HEK293 (cell line): ENCODE data around the gene MISP.
A peak's percentile ranks its signal among the peaks of the same experiment; 100 is the strongest.

Experiments
- CTCF ChIA-PET: fragments of 350-600 bp; formaldehyde crosslinking; extraction: SDS; loops from one replicate; lab custom pipeline; 2021; ENCODE audit warnings: antibody characterized with exemption; lab: Yijun Ruan, JAX
- POLR2A ChIA-PET: fragments of 300-600 bp; formaldehyde crosslinking; extraction: SDS; loops from one replicate; lab custom pipeline; 2020; ENCODE audit warnings: antibody characterized with exemption, inconsistent platforms; lab: Yijun Ruan, JAX
- H3K27ac ChIP-seq: fragments of 200-500 bp; sonication (Bioruptor generic); 2 replicates; pipeline ENCODE4 v1.5.1; 2014; ENCODE audit warnings: low read depth, low read length, control low read depth, inconsistent platforms; ENCODE audit errors: extremely low read depth
- H3K36me3 ChIP-seq, 2 experiments: fragments of 200-500 bp in 1 of 2; sonication (Bioruptor generic) in 1 of 2; 1 replicate in 1 of 2; 2 replicates in 1 of 2; pipeline ENCODE4 v1.5.1; 2014 to 2017; ENCODE audit warnings: inconsistent platforms in 2 of 2, low read length in 2 of 2; ENCODE audit not compliant: control insufficient read depth in 2 of 2, insufficient read depth in 1 of 2
- H3K4me1 ChIP-seq: fragments of 200-500 bp; sonication (Bioruptor generic); 2 replicates; pipeline ENCODE4 v1.5.1; 2014; ENCODE audit warnings: mild to moderate bottlenecking, low read length, inconsistent platforms; ENCODE audit not compliant: control insufficient read depth, insufficient read depth
- H3K4me3 ChIP-seq: 2 replicates; pipeline ENCODE4 v1.5.1; 2011; ENCODE audit warnings: low read depth, mild to moderate bottlenecking, control low read depth, low read length, moderate library complexity
- H3K9me3 ChIP-seq: fragments of 200-500 bp; sonication (Bioruptor generic); 2 replicates; pipeline ENCODE4 v1.5.1; 2014; ENCODE audit warnings: low read depth, low read length, inconsistent platforms; ENCODE audit not compliant: control insufficient read depth, insufficient read depth
- GFI1B ChIP-seq: fragments of 450-650 bp; formaldehyde crosslinking; IDR thresholded peaks from 2 replicates; pipeline ENCODE4 v1.5.1; 2016; ENCODE audit warnings: missing biosample characterization, missing genetic modification characterization
- HOXD13 ChIP-seq: sonication (generic); formaldehyde crosslinking; IDR thresholded peaks from 2 replicates; pipeline ENCODE4 v1.8.0; 2022; ENCODE audit warnings: missing genetic modification reagents, borderline replicate concordance
- OSR2 ChIP-seq: fragments of 450-650 bp; formaldehyde crosslinking; IDR thresholded peaks from 2 replicates; pipeline ENCODE4 v1.5.1; 2016; ENCODE audit warnings: missing biosample characterization, missing genetic modification characterization
- SP2 ChIP-seq: fragments of 450-650 bp; formaldehyde crosslinking; IDR thresholded peaks from 2 replicates; pipeline ENCODE4 v1.5.1; 2016; ENCODE audit warnings: missing biosample characterization, missing genetic modification characterization
- TCF7L2 ChIP-seq: IDR thresholded peaks from 2 replicates; pipeline ENCODE4 v1.6.1; 2011; ENCODE audit warnings: low read depth, mild to moderate bottlenecking, inconsistent platforms, low read length, moderate library complexity, borderline replicate concordance
- YY1 ChIP-seq: fragments of 450-650 bp; formaldehyde crosslinking; IDR thresholded peaks from 2 replicates; pipeline ENCODE4 v1.5.1; 2018; ENCODE audit warnings: missing biosample characterization, missing genetic modification characterization
- ZBTB17 ChIP-seq: fragments of 450-650 bp; formaldehyde crosslinking; IDR thresholded peaks from 2 replicates; pipeline ENCODE4 v1.5.1; 2016; ENCODE audit warnings: missing biosample characterization, missing genetic modification characterization
- ZBTB8A ChIP-seq: fragments of 450-650 bp; formaldehyde crosslinking; IDR thresholded peaks from 2 replicates; pipeline ENCODE4 v1.5.1; 2016; ENCODE audit warnings: missing biosample characterization, missing genetic modification characterization
- ZNF48 ChIP-seq: fragments of 450-650 bp; formaldehyde crosslinking; IDR thresholded peaks from 2 replicates; pipeline ENCODE4 v1.5.1; 2016; ENCODE audit warnings: missing biosample characterization, missing genetic modification characterization
- ZSCAN30 ChIP-seq: fragments of 450-650 bp; IDR thresholded peaks from 2 replicates; pipeline ENCODE4 v1.5.1; 2018; ENCODE audit warnings: missing biosample characterization, mild to moderate bottlenecking, missing genetic modification characterization, moderate library complexity
- TF ChIP-seq, protein P1 (sequence below): fragments of 450-650 bp; formaldehyde crosslinking; optimal IDR thresholded peaks from 2 replicates; pipeline ENCODE3; 2016; ENCODE audit warnings: missing biosample characterization, mild to moderate bottlenecking, missing genetic modification characterization
- TF ChIP-seq, protein P2 (sequence below): fragments of 450-650 bp; formaldehyde crosslinking; IDR thresholded peaks from 2 replicates; pipeline ENCODE4 v1.5.1; 2017; ENCODE audit warnings: missing biosample characterization, missing genetic modification characterization
- TF ChIP-seq, protein P3 (sequence below): fragments of 450-650 bp; formaldehyde crosslinking; IDR thresholded peaks from 2 replicates; pipeline ENCODE4 v1.5.0; 2017; ENCODE audit warnings: missing biosample characterization, missing genetic modification characterization, borderline replicate concordance
- TF ChIP-seq, protein P4 (sequence below): fragments of 450-650 bp; formaldehyde crosslinking; IDR thresholded peaks from 2 replicates; pipeline ENCODE4 v1.5.1; 2016; ENCODE audit warnings: missing biosample characterization, missing genetic modification characterization

The MISP gene

DNA sequence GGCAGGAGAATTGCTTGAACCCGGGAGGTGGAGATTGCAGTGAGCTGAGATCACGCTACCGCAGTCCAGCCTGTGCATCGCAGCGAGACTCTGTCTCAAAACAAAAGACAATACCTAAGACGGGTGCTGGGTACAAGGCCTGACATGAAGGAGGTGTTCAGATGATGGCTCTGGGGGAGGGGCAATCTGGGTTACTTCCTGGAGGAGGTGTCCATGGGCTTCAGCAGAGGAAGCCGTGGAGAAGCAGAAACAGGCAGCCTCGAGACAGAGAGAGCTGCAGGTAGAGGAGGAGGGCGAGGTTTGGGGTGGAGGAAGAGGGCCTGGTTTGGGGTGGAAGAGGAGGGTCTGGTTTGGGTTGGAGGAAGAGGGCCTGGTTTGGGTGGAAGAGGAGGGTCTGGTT lies 3.6 kb downstream of the MISP start:
- Histone ChIP-seq H3K36me3 (no peaks in the 10 kb centered on the region), H3K4me3 (no peak overlapping the region), H3K4me1 (no peaks in the 10 kb centered on the region), H3K27ac (no peak overlapping the region), H3K9me3 (no peaks in the 10 kb centered on the region)
- ChIA-PET POLR2A (no interaction called here), CTCF (no interaction called here)
- TF ChIP-seq ZBTB17 (tag by site-specific recombination), result no peak

DNA sequence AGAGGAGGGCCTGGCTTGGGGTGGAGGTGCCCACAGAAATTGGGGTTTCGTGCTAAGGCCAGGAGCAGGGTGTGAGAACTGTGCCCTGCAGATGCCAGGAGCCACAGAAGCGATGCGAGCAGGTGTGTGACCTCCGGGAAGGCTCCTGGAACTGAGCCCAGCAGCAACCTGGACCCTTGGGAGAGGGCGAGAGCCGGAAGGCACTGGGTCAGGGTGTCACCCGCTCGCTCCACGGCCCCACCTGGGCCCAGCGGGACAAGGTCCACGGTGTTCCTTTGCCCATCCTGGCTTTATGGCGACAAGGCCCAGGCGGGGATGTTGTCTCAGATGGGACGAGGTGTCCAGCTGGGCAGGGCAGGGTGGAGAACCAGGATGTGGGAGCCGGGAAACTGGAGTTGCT lies 4.2 kb downstream of the MISP start:
- H3K27ac ChIP-seq, result no peak overlapping the region
- H3K9me3 ChIP-seq, result no peaks in the 10 kb centered on the region
- no peaks in the 10 kb centered on the region for H3K36me3 ChIP-seq
- CTCF ChIA-PET, result interaction anchor here (0.7 kb wide), 1 partner anchor 119 kb away, joined by 3 read pairs; no protein-coding TSS in a partner anchor
- TF ChIP-seq, protein P1, sequence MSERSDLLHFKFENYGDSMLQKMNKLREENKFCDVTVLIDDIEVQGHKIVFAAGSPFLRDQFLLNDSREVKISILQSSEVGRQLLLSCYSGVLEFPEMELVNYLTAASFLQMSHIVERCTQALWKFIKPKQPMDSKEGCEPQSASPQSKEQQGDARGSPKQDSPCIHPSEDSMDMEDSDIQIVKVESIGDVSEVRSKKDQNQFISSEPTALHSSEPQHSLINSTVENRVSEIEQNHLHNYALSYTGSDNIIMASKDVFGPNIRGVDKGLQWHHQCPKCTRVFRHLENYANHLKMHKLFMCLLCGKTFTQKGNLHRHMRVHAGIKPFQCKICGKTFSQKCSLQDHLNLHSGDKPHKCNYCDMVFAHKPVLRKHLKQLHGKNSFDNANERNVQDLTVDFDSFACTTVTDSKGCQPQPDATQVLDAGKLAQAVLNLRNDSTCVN (tag by site-specific recombination), result no peak
- no peak for TF ChIP-seq YY1 (tag by site-specific recombination)
- no peak for TF ChIP-seq OSR2 (tag by site-specific recombination)
- TF ChIP-seq ZNF48 (tag by site-specific recombination), result no peak
- no peak for TF ChIP-seq TCF7L2
- TF ChIP-seq, protein P2, sequence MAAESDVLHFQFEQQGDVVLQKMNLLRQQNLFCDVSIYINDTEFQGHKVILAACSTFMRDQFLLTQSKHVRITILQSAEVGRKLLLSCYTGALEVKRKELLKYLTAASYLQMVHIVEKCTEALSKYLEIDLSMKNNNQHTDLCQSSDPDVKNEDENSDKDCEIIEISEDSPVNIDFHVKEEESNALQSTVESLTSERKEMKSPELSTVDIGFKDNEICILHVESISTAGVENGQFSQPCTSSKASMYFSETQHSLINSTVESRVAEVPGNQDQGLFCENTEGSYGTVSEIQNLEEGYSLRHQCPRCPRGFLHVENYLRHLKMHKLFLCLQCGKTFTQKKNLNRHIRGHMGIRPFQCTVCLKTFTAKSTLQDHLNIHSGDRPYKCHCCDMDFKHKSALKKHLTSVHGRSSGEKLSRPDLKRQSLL (tag by site-specific recombination), result no peak
- TF ChIP-seq, protein P3, sequence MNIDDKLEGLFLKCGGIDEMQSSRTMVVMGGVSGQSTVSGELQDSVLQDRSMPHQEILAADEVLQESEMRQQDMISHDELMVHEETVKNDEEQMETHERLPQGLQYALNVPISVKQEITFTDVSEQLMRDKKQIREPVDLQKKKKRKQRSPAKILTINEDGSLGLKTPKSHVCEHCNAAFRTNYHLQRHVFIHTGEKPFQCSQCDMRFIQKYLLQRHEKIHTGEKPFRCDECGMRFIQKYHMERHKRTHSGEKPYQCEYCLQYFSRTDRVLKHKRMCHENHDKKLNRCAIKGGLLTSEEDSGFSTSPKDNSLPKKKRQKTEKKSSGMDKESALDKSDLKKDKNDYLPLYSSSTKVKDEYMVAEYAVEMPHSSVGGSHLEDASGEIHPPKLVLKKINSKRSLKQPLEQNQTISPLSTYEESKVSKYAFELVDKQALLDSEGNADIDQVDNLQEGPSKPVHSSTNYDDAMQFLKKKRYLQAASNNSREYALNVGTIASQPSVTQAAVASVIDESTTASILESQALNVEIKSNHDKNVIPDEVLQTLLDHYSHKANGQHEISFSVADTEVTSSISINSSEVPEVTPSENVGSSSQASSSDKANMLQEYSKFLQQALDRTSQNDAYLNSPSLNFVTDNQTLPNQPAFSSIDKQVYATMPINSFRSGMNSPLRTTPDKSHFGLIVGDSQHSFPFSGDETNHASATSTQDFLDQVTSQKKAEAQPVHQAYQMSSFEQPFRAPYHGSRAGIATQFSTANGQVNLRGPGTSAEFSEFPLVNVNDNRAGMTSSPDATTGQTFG (tag by site-specific recombination), result no peak
- TF ChIP-seq ZBTB8A (tag by site-specific recombination), result no peak
- no peak for TF ChIP-seq SP2 (tag by site-specific recombination)
- no peak for TF ChIP-seq ZSCAN30 (tag by site-specific recombination)
- no peak overlapping the region for H3K4me3 ChIP-seq
- POLR2A ChIA-PET, result no interaction called here
- no peaks in the 10 kb centered on the region for H3K4me1 ChIP-seq

DNA sequence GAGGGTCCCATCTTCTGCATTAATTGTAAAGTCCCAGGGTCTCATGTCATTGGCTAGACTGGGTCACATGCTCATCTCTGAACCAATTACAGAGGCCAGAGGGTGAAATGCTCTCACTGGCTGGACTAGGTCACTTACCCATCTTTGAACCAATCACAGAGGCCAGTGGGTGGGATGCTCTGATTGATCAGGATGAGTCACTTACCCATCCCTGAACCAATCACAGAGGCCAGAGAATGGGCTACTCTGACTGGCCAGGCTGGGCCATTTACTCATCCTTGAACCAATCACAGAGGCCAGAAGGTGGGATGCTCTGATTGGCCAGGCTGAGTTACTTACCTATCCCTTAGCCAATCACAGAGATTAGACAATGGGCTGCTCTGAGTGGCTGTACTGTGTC lies 5.3 kb downstream of the MISP start:
- POLR2A ChIA-PET, result no interaction called here
- no peak for TF ChIP-seq HOXD13 (CRISPR knock-in tag)
- TF ChIP-seq GFI1B (tag by site-specific recombination), result no peak
- peak; percentile 51 for TF ChIP-seq SP2 (tag by site-specific recombination)
- TF ChIP-seq, protein P4, sequence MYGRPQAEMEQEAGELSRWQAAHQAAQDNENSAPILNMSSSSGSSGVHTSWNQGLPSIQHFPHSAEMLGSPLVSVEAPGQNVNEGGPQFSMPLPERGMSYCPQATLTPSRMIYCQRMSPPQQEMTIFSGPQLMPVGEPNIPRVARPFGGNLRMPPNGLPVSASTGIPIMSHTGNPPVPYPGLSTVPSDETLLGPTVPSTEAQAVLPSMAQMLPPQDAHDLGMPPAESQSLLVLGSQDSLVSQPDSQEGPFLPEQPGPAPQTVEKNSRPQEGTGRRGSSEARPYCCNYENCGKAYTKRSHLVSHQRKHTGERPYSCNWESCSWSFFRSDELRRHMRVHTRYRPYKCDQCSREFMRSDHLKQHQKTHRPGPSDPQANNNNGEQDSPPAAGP (tag by site-specific recombination), result no peak
- CTCF ChIA-PET, result interaction anchor here (0.6 kb wide), 1 partner anchor 53 kb away, joined by 3 read pairs; no protein-coding TSS in a partner anchor

More for the DNA sequence above, 5.3 kb downstream of the MISP start:
- Histone ChIP-seq H3K4me1 (no peaks in the 10 kb centered on the region), H3K9me3 (no peaks in the 10 kb centered on the region), H3K36me3 (no peaks in the 10 kb centered on the region), H3K4me3 (no peak overlapping the region), H3K27ac (no peak overlapping the region)
